HepG2 (cell line): ENCODE results near the gene HDDC3. TPM values are rescaled to one million over a fixed set of nuclear protein-coding genes. Genes with fewer than 3 reads are reported as not detected.
A peak's percentile ranks its signal among the peaks of the same experiment; 100 is the strongest.

Experiments used
- ATAC-seq: fragments of 200-7000 bp; cut with Tn5 transposase; 3 replicates; pipeline ENCODE4 v1.9.1; 2020; ENCODE audit warnings: mild to moderate bottlenecking, moderate library complexity
- BruUV-seq: library from RNA; stranded (reverse); fragments of 400-500 nt; replicated peaks from 2 replicates; lab custom pipeline; 2021; lab: Mats Ljungman, UMichigan
- CTCF ChIA-PET: fragments of 300-600 bp; formaldehyde crosslinking; extraction: SDS; loops from one replicate; lab custom pipeline; 2021; ENCODE audit warnings: low total read pairs, inconsistent platforms, low intra/inter-chr PET ratio; lab: Yijun Ruan, JAX
- POLR2A ChIA-PET: fragments of 350-600 bp; sonication (Branson Sonifier 250); formaldehyde crosslinking; loops from one replicate; lab custom pipeline; 2020; ENCODE audit warnings: antibody characterized with exemption, inconsistent platforms; lab: Yijun Ruan, JAX
- DNase-seq: peaks from one replicate; pipeline ENCODE4 v3.0.0-alpha.2; 2015; ENCODE audit warnings: low spot score
- FAIRE-seq: peaks from 3 replicates; lab custom pipeline; 2011; peaks lifted over from hg19 to GRCh38; lab: Jason Lieb, UNC
- H2AFZ ChIP-seq: one replicate; pipeline ENCODE4 v1.6.1; 2011; ENCODE audit warnings: low read length, inconsistent platforms
- H3K27ac ChIP-seq: fragments of 300-600 bp; 3 replicates; pipeline ENCODE4 v1.8.0; 2011; ENCODE audit warnings: mixed run types, mild to moderate bottlenecking, mixed read lengths, low read length, inconsistent platforms; ENCODE audit not compliant: insufficient read depth; ENCODE audit errors: extremely low read length
- H3K27me3 ChIP-seq, 2 experiments: fragments of 200-600 bp in 1 of 2; 2 replicates in 1 of 2; 3 replicates in 1 of 2; pipeline versions ENCODE4 v1.6.0 to v1.8.0; 2011; ENCODE audit warnings: low read length in 2 of 2, mild to moderate bottlenecking in 2 of 2, moderate library complexity in 2 of 2, inconsistent platforms in 1 of 2; ENCODE audit not compliant: insufficient read depth in 2 of 2, control insufficient read depth in 1 of 2
- H3K36me3 ChIP-seq, 2 experiments: fragments of 200-600 bp in 1 of 2; replicated peaks in 1 of 2; 2 replicates in 1 of 2; 3 replicates in 1 of 2; pipeline versions ENCODE4 v1.5.1 to v1.8.0; 2011; ENCODE audit warnings: low read length in 2 of 2, inconsistent platforms in 1 of 2; ENCODE audit not compliant: insufficient read depth in 2 of 2, control insufficient read depth in 1 of 2
- H3K4me1 ChIP-seq: 2 replicates; pipeline ENCODE4 v1.5.1; 2012; ENCODE audit warnings: low read length, inconsistent platforms; ENCODE audit not compliant: insufficient read depth
- H3K4me2 ChIP-seq: 2 replicates; pipeline ENCODE4 v1.6.0; 2011; ENCODE audit warnings: low read depth, low read length, inconsistent platforms
- H3K4me3 ChIP-seq, 3 experiments: fragments of 200-600 bp in 1 of 3; sonication (generic), shearing (Covaris generic) in 1 of 3; replicated peaks in 1 of 3; 2 replicates each; pipeline ENCODE4 v1.5.1; 2011 to 2016; ENCODE audit warnings: low read length in 3 of 3, inconsistent platforms in 2 of 3, low read depth in 2 of 3, mild to moderate bottlenecking in 2 of 3, control low read depth in 1 of 3, mixed read lengths in 1 of 3; ENCODE audit not compliant: insufficient read depth in 1 of 3
- H3K79me2 ChIP-seq: one replicate; pipeline ENCODE4 v1.6.1; 2011; ENCODE audit warnings: low read length, inconsistent platforms; ENCODE audit not compliant: insufficient read depth
- H3K9ac ChIP-seq: 2 replicates; pipeline ENCODE4 v1.6.0; 2011; ENCODE audit warnings: mild to moderate bottlenecking, low read depth, low read length, inconsistent platforms; ENCODE audit not compliant: insufficient read depth
- H3K9me3 ChIP-seq: 2 replicates; pipeline ENCODE4 v1.5.1; 2012; ENCODE audit warnings: mild to moderate bottlenecking, low read length
- H4K20me1 ChIP-seq: 2 replicates; pipeline ENCODE4 v1.6.0; 2011; ENCODE audit warnings: inconsistent platforms, mild to moderate bottlenecking, low read length, moderate library complexity; ENCODE audit not compliant: insufficient read depth
- MAFF ChIP-seq: IDR thresholded peaks from 2 replicates; pipeline ENCODE4 v1.6.1; 2011; ENCODE audit warnings: low read depth, low read length, improper control_type of control experiment
- MAFK ChIP-seq, 2 experiments: IDR thresholded peaks in 1 of 2; conservative IDR thresholded peaks in 1 of 2; 2 replicates each; pipeline ENCODE4 v1.6.1; 2011; ENCODE audit warnings: improper control_type of control experiment in 2 of 2, low read length in 2 of 2
- MTF1 ChIP-seq: sonication (generic); formaldehyde crosslinking; IDR thresholded peaks from 2 replicates; pipeline ENCODE4 v1.5.0; 2020; ENCODE audit warnings: missing genetic modification reagents
- ZFP36L1 ChIP-seq: sonication (generic); formaldehyde crosslinking; IDR thresholded peaks from 2 replicates; pipeline ENCODE4 v1.8.0; 2022; ENCODE audit warnings: mild to moderate bottlenecking, missing genetic modification reagents, moderate library complexity
- ZNF121 ChIP-seq: sonication (generic); formaldehyde crosslinking; IDR thresholded peaks from 2 replicates; pipeline ENCODE4 v1.5.0; 2020; ENCODE audit warnings: mild to moderate bottlenecking, missing genetic modification reagents
- ZNF543 ChIP-seq: sonication (generic); formaldehyde crosslinking; IDR thresholded peaks from 2 replicates; pipeline ENCODE4 v1.4.0; 2020; ENCODE audit warnings: mild to moderate bottlenecking, missing genetic modification reagents
- WGBS: methylation state at CpG from one replicate; pipeline ENCODE4 v1.1.6; 2017; ENCODE audit warnings: low lambda C conversion rate; 5-methylcytosine and 5-hydroxymethylcytosine counted together
- in situ Hi-C: cut with HindIII; loops from 2 replicates; pipeline ENCODE4 v1.10.0; 2017; ENCODE audit warnings: low pct_unique_long_range_greater_than_20kb; ENCODE audit not compliant: extremely low pct_ligation_motif_present
- intact Hi-C: fragments of 100-400 bp; cut with micrococcal nuclease; formaldehyde crosslinking; loops from one replicate; pipeline ENCODE4 v1.10.0; 2022; ENCODE audit not compliant: unreplicated experiment
- polyA plus RNA-seq, 8 experiments: library from polyadenylated mRNA; depleted of rRNA in 3 of 8; stranded (reverse) in 7 of 8; unstranded in 1 of 8; fragments of >200 nt; fragmentation: Illumina TruSeq in 4 of 8; extraction: Trizol in 4 of 8; gene quantifications; 2 replicates each; pipeline versions ENCODE4 v1.2.1 to v1.2.3, GENCODE V29; 2011 to 2016; ENCODE audit warnings: low read depth in 4 of 8, missing spikeins in 1 of 8, mixed read lengths in 1 of 8; ENCODE audit not compliant: insufficient read depth in 1 of 8
- total RNA-seq, 5 experiments: library from RNA; depleted of rRNA; stranded (reverse); fragments of >200 nt; fragmentation: Illumina TruSeq; extraction: Trizol; gene quantifications; 2 replicates each; pipeline ENCODE4 v1.2.3, GENCODE V29; 2016; ENCODE audit warnings: low read depth in 1 of 5

HDDC3 gene
- total and polyA plus RNA-seq, 2 of the 13 experiments (the other 11 are each of a cell fraction or from before 2014, with no cell fraction given) = 18.7 to 28.3 TPM

GRCh38 chr15:90938261-90938660, 5.9 kb upstream of the HDDC3 start:
- Histone ChIP-seq H3K79me2 (peaks cover 4% of the 10 kb centered on the region), H3K27me3 (no peaks in the 10 kb centered on the region; a peak in 1 of 5 replicates), H2AFZ (no peak overlapping the region), H3K9ac (no peak overlapping the region), H4K20me1 (no peaks in the 10 kb centered on the region), H3K4me3 (no peak overlapping the region), H3K36me3 (peaks cover 17 to 38% of the 10 kb centered on the region in 2 experiments; a peak in 4 of 5 replicates), H3K4me2 (no peak overlapping the region), H3K27ac (no peak overlapping the region), H3K9me3 (no peaks in the 10 kb centered on the region), H3K4me1 (peaks cover 25% of the 10 kb centered on the region)
- no peak for TF ChIP-seq MTF1 (CRISPR knock-in tag)
- TF ChIP-seq ZNF543 (CRISPR knock-in tag) = no peak
- TF ChIP-seq MAFF = peak; percentile 10; the same call in 1 of the 2 replicates
- peak in 1 of 2 experiments; percentile 44; a peak in 2 of 4 replicates for TF ChIP-seq MAFK (conservative IDR thresholded peaks at IDR 0.05 in 1 of 2, IDR thresholded peaks at IDR 0.05 in 1 of 2; ENCODE audit: low read length in 2 of 2)
- no TSS peak for BruUV-seq
- POLR2A ChIA-PET = no interaction called here
- ATAC-seq (no peak), DNase-seq (no peak), FAIRE-seq (no peak)
- in situ Hi-C loops = loop anchor here (25.0 kb wide), 1 partner anchor 324 kb away; no protein-coding TSS in a partner anchor
- WGBS = 92% methylated on average over 5 of the region's 5 CpGs
- CTCF ChIA-PET = no interaction called here
- intact Hi-C loops = loop anchor here (10.0 kb wide), 1 partner anchor 57 kb away; the partner anchor contains the start of gene PRC1

GRCh38 chr15:90936823-90937222, 4.5 kb upstream of the HDDC3 start:
- TF ChIP-seq ZFP36L1 (CRISPR knock-in tag) (no peak), ZNF121 (peak; percentile 27; the same call in 1 of the 2 replicates)
- H3K36me3 ChIP-seq = peaks cover 10 to 24% of the 10 kb centered on the region in 2 experiments; a peak in 4 of 5 replicates
- no peaks in the 10 kb centered on the region; a peak in 2 of 5 replicates for H3K27me3 ChIP-seq
- POLR2A ChIA-PET = no interaction called here
- 0 out of 2 replicates have a peak overlapping the region, but pooled peaks have one; percentile 11 for H3K4me2 ChIP-seq
- peaks cover 4% of the 10 kb centered on the region for H3K79me2 ChIP-seq
- H2AFZ ChIP-seq = no peak overlapping the region
- H3K9ac ChIP-seq = no peak overlapping the region
- no peaks in the 10 kb centered on the region for H3K9me3 ChIP-seq
- H3K4me1 ChIP-seq = peaks cover 35% of the 10 kb centered on the region
- in situ Hi-C loops = loop anchor here (25.0 kb wide), 1 partner anchor 325 kb away; no protein-coding TSS in a partner anchor
- ATAC-seq (no peak), FAIRE-seq (no peak), DNase-seq (no peak)
- CTCF ChIA-PET = no interaction called here
- WGBS = 97% methylated on average over 1 of the region's 1 CpG
- H3K27ac ChIP-seq = no peak overlapping the region
- no peak overlapping the region for H3K4me3 ChIP-seq
- no TSS peak for BruUV-seq
- intact Hi-C loops = loop anchor here (10.0 kb wide), 1 partner anchor 58 kb away; the partner anchor contains the start of gene PRC1
- no peaks in the 10 kb centered on the region for H4K20me1 ChIP-seq
